HCT116 (cell line): Measurements from ENCODE around the gene CEMIP2. TPM values are rescaled to one million over a fixed set of nuclear protein-coding genes. Genes with fewer than 3 reads are reported as not detected.

ENCODE experiments used
- ATAC-seq: fragments of 200-7000 bp; cut with Tn5 transposase; 2 replicates; pipeline ENCODE4 v1.9.1; 2020; ENCODE audit warnings: mild to moderate bottlenecking, moderate library complexity
- BruUV-seq: library from RNA; stranded (reverse); fragments of 400-500 nt; replicated peaks from 2 replicates; lab custom pipeline; 2021; lab: Mats Ljungman, UMichigan
- CTCF ChIA-PET: fragments of 300-600 bp; sonication (Branson Sonifier 250); formaldehyde crosslinking; loops from one replicate; lab custom pipeline; 2021; ENCODE audit warnings: antibody characterized with exemption; lab: Charles Lee
- POLR2A ChIA-PET: fragments of 300-600, 350-600 bp; sonication (Branson Sonifier 250); formaldehyde crosslinking; loops from one replicate; lab custom pipeline; 2021; ENCODE audit warnings: antibody characterized with exemption; lab: Charles Lee
- RAD21 ChIA-PET, 2 experiments: fragments of 300-600 bp; sonication (Branson Sonifier 250); formaldehyde crosslinking; loops; one replicate each; lab custom pipeline; 2023; ENCODE audit warnings: low total read pairs in 2 of 2; ENCODE audit not compliant: uncharacterized antibody in 2 of 2, unreplicated experiment in 2 of 2, low non-redundant PET in 1 of 2; lab: Charles Lee
- DNase-seq: peaks from one replicate; pipeline ENCODE4 v3.0.0-alpha.2; 2010; ENCODE audit warnings: low read depth, low spot score
- H2AFZ ChIP-seq: fragments of 200-600 bp; shearing (Covaris generic), sonication (generic); 2 replicates; pipeline ENCODE4 v1.6.1; 2017; ENCODE audit warnings: low read depth, mixed run types, mixed read lengths, antibody characterized with exemption, low read length; ENCODE audit not compliant: poor library complexity, severe bottlenecking
- H3K27ac ChIP-seq: 2 replicates; pipeline ENCODE4 v1.5.1; 2012; ENCODE audit warnings: low read depth, low read length
- H3K27me3 ChIP-seq: fragments of 200-600 bp; sonication (generic); 2 replicates; pipeline ENCODE4 v1.6.1; 2016; ENCODE audit warnings: mixed run types, low read length, mixed read lengths; ENCODE audit not compliant: insufficient read depth
- H3K36me3 ChIP-seq, 2 experiments: fragments of 200-500 bp in 1 of 2; fragments of 200-600 bp in 1 of 2; sonication (Bioruptor generic) in 1 of 2; sonication (generic) in 1 of 2; 2 replicates each; pipeline versions ENCODE4 v1.5.1 to v1.6.1; 2014 to 2016; ENCODE audit warnings: low read length in 2 of 2, inconsistent platforms in 1 of 2, mixed read lengths in 1 of 2, mixed run types in 1 of 2; ENCODE audit not compliant: insufficient read depth in 2 of 2, control insufficient read depth in 1 of 2
- H3K4me1 ChIP-seq, 2 experiments: fragments of 200-600 bp in 1 of 2; sonication (generic) in 1 of 2; 2 replicates each; pipeline versions ENCODE4 v1.5.1 to v1.6.1; 2012 to 2017; ENCODE audit warnings: low read length in 2 of 2, inconsistent platforms in 1 of 2, mild to moderate bottlenecking in 1 of 2, mixed read lengths in 1 of 2, mixed run types in 1 of 2, moderate library complexity in 1 of 2; ENCODE audit not compliant: insufficient read depth in 2 of 2, control insufficient read depth in 1 of 2
- H3K4me2 ChIP-seq: fragments of 200-600 bp; sonication (generic); 2 replicates; pipeline ENCODE4 v1.6.1; 2017; ENCODE audit warnings: mixed run types, low read length, mixed read lengths
- H3K4me3 ChIP-seq, 2 experiments: fragments of 200-600 bp in 1 of 2; sonication (generic) in 1 of 2; replicated peaks in 1 of 2; 2 replicates each; pipeline ENCODE4 v1.5.1; 2011 to 2016; ENCODE audit warnings: low read length in 2 of 2, control low read depth in 1 of 2, low read depth in 1 of 2, mild to moderate bottlenecking in 1 of 2, mixed read lengths in 1 of 2, mixed run types in 1 of 2
- H3K79me2 ChIP-seq: fragments of 200-600 bp; sonication (generic); 2 replicates; pipeline ENCODE4 v1.6.1; 2017; ENCODE audit warnings: mild to moderate bottlenecking, mixed run types, low read length, moderate library complexity, mixed read lengths; ENCODE audit not compliant: insufficient read depth
- H3K9ac ChIP-seq: fragments of 200-600 bp; sonication (generic); 2 replicates; pipeline ENCODE4 v1.6.1; 2016; ENCODE audit warnings: low read length, mixed read lengths
- H3K9me2 ChIP-seq: fragments of 200-600 bp; sonication (generic), shearing (Covaris generic); 2 replicates; pipeline ENCODE4 v1.6.1; 2017; ENCODE audit warnings: mixed run types, mild to moderate bottlenecking, moderate library complexity; ENCODE audit not compliant: insufficient read depth
- H3K9me3 ChIP-seq, 2 experiments: fragments of 200-500 bp in 1 of 2; fragments of 200-600 bp in 1 of 2; sonication (Bioruptor generic) in 1 of 2; sonication (generic) in 1 of 2; 2 replicates each; pipeline ENCODE4 v1.6.1; 2014 to 2017; ENCODE audit warnings: low read length in 2 of 2, mixed read lengths in 2 of 2, inconsistent platforms in 1 of 2, low read depth in 1 of 2, mild to moderate bottlenecking in 1 of 2, mixed run types in 1 of 2, moderate library complexity in 1 of 2; ENCODE audit not compliant: control insufficient read depth in 1 of 2, insufficient read depth in 1 of 2
- H4K20me1 ChIP-seq: fragments of 200-600 bp; sonication (generic), shearing (Covaris generic); 2 replicates; pipeline ENCODE4 v1.6.1; 2017; ENCODE audit warnings: mixed run types, mild to moderate bottlenecking, moderate library complexity; ENCODE audit not compliant: insufficient read depth
- CEBPB ChIP-seq: IDR thresholded peaks from 2 replicates; pipeline ENCODE4 v1.6.1; 2012; ENCODE audit warnings: low read depth
- EGR1 ChIP-seq: IDR thresholded peaks from 2 replicates; pipeline ENCODE4 v1.6.1; 2012; ENCODE audit warnings: low read depth
- ELF1 ChIP-seq: IDR thresholded peaks from 2 replicates; pipeline ENCODE4 v1.6.1; 2012; ENCODE audit warnings: low read depth, borderline replicate concordance
- EZH2phosphoT487 ChIP-seq: fragments of 200-600 bp; IDR thresholded peaks from 2 replicates; pipeline ENCODE4 v1.6.1; 2018; ENCODE audit warnings: antibody characterized with exemption, borderline replicate concordance
- FOSL1 ChIP-seq: IDR thresholded peaks from 2 replicates; pipeline ENCODE4 v1.6.1; 2012; ENCODE audit warnings: low read depth
- POLR2AphosphoS5 ChIP-seq: IDR thresholded peaks from 2 replicates; pipeline ENCODE4 v1.6.1; 2011; ENCODE audit warnings: mild to moderate bottlenecking, low read depth, low read length, moderate library complexity
- RAD21 ChIP-seq: IDR thresholded peaks from 2 replicates; pipeline ENCODE4 v1.6.1; 2012; ENCODE audit warnings: low read depth, mild to moderate bottlenecking
- SIN3A ChIP-seq: IDR thresholded peaks from 2 replicates; pipeline ENCODE4 v1.6.1; 2012; ENCODE audit warnings: low read depth
- SP1 ChIP-seq: IDR thresholded peaks from 2 replicates; pipeline ENCODE4 v1.6.1; 2012; ENCODE audit warnings: low read depth
- TCF7L2 ChIP-seq: IDR thresholded peaks from 2 replicates; pipeline ENCODE4 v1.7.0; 2011; ENCODE audit warnings: borderline replicate concordance, inconsistent platforms; ENCODE audit not compliant: insufficient read depth, insufficient read length; ENCODE audit errors: extremely low read depth
- YY1 ChIP-seq: IDR thresholded peaks from 2 replicates; pipeline ENCODE4 v1.6.1; 2011; ENCODE audit warnings: low read length, low read depth, moderate library complexity, mild to moderate bottlenecking; ENCODE audit not compliant: insufficient replicate concordance; ENCODE audit errors: extremely low read depth
- ZNF274 ChIP-seq: fragments of 200-500 bp; sonication (Bioruptor generic); IDR thresholded peaks from 2 replicates; pipeline ENCODE4 v1.6.1; 2014; ENCODE audit warnings: mild to moderate bottlenecking, low read depth, low read length, inconsistent platforms
- intact Hi-C: fragments of 100-400 bp; cut with micrococcal nuclease; formaldehyde crosslinking; loops from 2 replicates; pipeline ENCODE4 v1.10.0; 2022
- total RNA-seq: library from RNA; stranded (reverse); gene quantifications from one replicate; pipeline ENCODE4 v1.2.1, GENCODE V29; 2021; ENCODE audit not compliant: unreplicated experiment
- TF ChIP-seq, protein P1 (sequence below): IDR thresholded peaks from 2 replicates; pipeline ENCODE4 v1.6.1; 2012; ENCODE audit warnings: low read depth
- TF ChIP-seq, protein P2 (sequence below), 3 experiments: fragments of 200-600 bp in 1 of 3; sonication (generic) in 1 of 3; IDR thresholded peaks in 2 of 3; conservative IDR thresholded peaks in 1 of 3; 2 replicates each; pipeline ENCODE4 v1.5.1; 2012 to 2017; ENCODE audit warnings: low read depth in 2 of 3, low read length in 2 of 3, antibody characterized with exemption in 1 of 3, borderline replicate concordance in 1 of 3, control low read depth in 1 of 3, mild to moderate bottlenecking in 1 of 3, mixed read lengths in 1 of 3, mixed run types in 1 of 3, moderate library complexity in 1 of 3; ENCODE audit not compliant: insufficient read depth in 1 of 3

Gene CEMIP2
- total RNA-seq, 1 experiment from 2014 or later, result 14.3 TPM

DNA sequence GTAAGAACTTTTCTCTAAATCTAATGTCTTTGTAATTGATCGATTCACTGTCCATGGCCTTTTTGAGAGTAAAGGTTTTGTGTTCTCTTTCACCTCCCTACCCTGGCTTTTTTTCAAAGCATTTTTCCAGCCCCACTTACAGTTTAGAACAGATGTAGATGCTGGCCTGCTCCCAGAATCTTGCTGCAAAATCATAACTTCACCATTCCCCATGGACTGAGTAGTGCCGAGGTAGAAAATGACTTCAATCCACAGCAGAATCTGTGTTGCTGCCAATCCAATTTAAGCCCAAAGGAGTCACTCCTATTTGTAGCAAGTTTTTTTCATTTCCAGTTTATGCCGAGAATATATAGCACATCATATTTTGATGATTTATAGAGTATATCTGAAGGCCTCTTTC lies 46.5 kb upstream of the CEMIP2 start (continued):
- TF ChIP-seq, protein P1, sequence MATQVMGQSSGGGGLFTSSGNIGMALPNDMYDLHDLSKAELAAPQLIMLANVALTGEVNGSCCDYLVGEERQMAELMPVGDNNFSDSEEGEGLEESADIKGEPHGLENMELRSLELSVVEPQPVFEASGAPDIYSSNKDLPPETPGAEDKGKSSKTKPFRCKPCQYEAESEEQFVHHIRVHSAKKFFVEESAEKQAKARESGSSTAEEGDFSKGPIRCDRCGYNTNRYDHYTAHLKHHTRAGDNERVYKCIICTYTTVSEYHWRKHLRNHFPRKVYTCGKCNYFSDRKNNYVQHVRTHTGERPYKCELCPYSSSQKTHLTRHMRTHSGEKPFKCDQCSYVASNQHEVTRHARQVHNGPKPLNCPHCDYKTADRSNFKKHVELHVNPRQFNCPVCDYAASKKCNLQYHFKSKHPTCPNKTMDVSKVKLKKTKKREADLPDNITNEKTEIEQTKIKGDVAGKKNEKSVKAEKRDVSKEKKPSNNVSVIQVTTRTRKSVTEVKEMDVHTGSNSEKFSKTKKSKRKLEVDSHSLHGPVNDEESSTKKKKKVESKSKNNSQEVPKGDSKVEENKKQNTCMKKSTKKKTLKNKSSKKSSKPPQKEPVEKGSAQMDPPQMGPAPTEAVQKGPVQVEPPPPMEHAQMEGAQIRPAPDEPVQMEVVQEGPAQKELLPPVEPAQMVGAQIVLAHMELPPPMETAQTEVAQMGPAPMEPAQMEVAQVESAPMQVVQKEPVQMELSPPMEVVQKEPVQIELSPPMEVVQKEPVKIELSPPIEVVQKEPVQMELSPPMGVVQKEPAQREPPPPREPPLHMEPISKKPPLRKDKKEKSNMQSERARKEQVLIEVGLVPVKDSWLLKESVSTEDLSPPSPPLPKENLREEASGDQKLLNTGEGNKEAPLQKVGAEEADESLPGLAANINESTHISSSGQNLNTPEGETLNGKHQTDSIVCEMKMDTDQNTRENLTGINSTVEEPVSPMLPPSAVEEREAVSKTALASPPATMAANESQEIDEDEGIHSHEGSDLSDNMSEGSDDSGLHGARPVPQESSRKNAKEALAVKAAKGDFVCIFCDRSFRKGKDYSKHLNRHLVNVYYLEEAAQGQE, result no peak
- no peak for TF ChIP-seq EZH2phosphoT487

DNA sequence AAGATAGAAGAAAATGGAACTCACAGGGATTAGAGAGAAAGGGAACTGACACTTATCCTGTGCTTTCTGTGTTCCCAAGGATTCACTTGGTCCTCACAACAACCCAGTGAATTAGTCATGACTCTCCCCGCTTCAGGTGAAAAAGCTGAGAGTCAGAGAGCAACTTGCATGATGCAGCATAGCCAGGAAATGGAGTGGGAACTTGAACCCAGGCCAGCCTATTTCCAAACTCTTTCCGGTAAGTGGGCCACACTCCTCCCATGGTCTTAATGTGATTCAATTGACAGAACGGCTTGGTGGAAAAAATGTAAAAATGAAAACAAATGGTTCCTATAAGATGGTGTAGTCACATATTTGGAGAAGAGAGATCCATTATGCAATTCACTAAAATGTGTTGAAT lies 45.9 kb upstream of the CEMIP2 start:
- Histone ChIP-seq H4K20me1 (no peaks in the 10 kb centered on the region), H3K9me3 (no peaks in the 10 kb centered on the region), H3K79me2 (no peaks in the 10 kb centered on the region), H3K9ac (no peak overlapping the region), H3K27ac (no peak overlapping the region), H3K4me1 (no peaks in the 10 kb centered on the region), H3K36me3 (no peaks in the 10 kb centered on the region), H3K27me3 (no peaks in the 10 kb centered on the region), H3K4me2 (no peak overlapping the region), H2AFZ (no peak overlapping the region), H3K4me3 (no peak overlapping the region), H3K9me2 (no peaks in the 10 kb centered on the region)
- no TSS peak for BruUV-seq
- ChIA-PET CTCF (no interaction called here), RAD21 (no interaction called here), POLR2A (no interaction called here)
- intact Hi-C loops, result loop anchor here (10.0 kb wide), 1 partner anchor 1179 kb away; no protein-coding TSS in a partner anchor
- ATAC-seq (no peak), DNase-seq (no peak)
- TF ChIP-seq TCF7L2 (no peak), YY1 (no peak), SIN3A (no peak), ZNF274 (no peak), ELF1 (no peak), EGR1 (no peak), CEBPB (no peak), POLR2AphosphoS5 (no peak), RAD21 (no peak), SP1 (no peak), FOSL1 (no peak)
- TF ChIP-seq, protein P2, sequence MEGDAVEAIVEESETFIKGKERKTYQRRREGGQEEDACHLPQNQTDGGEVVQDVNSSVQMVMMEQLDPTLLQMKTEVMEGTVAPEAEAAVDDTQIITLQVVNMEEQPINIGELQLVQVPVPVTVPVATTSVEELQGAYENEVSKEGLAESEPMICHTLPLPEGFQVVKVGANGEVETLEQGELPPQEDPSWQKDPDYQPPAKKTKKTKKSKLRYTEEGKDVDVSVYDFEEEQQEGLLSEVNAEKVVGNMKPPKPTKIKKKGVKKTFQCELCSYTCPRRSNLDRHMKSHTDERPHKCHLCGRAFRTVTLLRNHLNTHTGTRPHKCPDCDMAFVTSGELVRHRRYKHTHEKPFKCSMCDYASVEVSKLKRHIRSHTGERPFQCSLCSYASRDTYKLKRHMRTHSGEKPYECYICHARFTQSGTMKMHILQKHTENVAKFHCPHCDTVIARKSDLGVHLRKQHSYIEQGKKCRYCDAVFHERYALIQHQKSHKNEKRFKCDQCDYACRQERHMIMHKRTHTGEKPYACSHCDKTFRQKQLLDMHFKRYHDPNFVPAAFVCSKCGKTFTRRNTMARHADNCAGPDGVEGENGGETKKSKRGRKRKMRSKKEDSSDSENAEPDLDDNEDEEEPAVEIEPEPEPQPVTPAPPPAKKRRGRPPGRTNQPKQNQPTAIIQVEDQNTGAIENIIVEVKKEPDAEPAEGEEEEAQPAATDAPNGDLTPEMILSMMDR (IDR thresholded peaks at IDR 0.05 in 2 of 3, conservative IDR thresholded peaks at IDR 0.05 in 1 of 3; ENCODE audit: borderline replicate concordance in 1 of 3, insufficient read depth in 1 of 3, low read depth in 2 of 3, low read length in 2 of 3), result no peak
